Psoas muscle (tissue), 8 donors: Measurements from ENCODE around the gene TNFSF11. TPM values are rescaled to one million over a fixed set of nuclear protein-coding genes. Genes with fewer than 3 reads are reported as not detected.

Source experiments
- ATAC-seq, 4 donors: fragments of 200-7000 bp; cut with Tn5 transposase; one replicate each; pipeline ENCODE4 v1.9.1; 2020; ENCODE audit warnings: moderate library complexity in 3 of 4, mild to moderate bottlenecking in 2 of 4
- DNase-seq, 2 donors: peaks; one replicate each; pipeline ENCODE4 v3.0.0-alpha.2; 2020
- H3K27ac ChIP-seq: fragments of 200-600 bp; one replicate; pipeline ENCODE4 v1.8.0; 2022
- H3K27me3 ChIP-seq, 3 donors: fragments of 200-600 bp in 1 of 3; one replicate each; pipeline versions ENCODE4 v1.6.1 to v1.8.0; 2013 to 2022; ENCODE audit warnings: low read length in 2 of 3, mild to moderate bottlenecking in 2 of 3, moderate library complexity in 1 of 3; ENCODE audit not compliant: insufficient read depth in 3 of 3
- H3K36me3 ChIP-seq, 2 donors: fragments of 200-600 bp in 1 of 2; one replicate each; pipeline versions ENCODE4 v1.6.1 to v1.8.0; 2013 to 2022; ENCODE audit warnings: low read depth in 1 of 2, mild to moderate bottlenecking in 1 of 2, moderate library complexity in 1 of 2; ENCODE audit not compliant: insufficient read depth in 1 of 2
- H3K4me1 ChIP-seq: fragments of 200-600 bp; one replicate; pipeline ENCODE4 v1.8.0; 2022
- H3K4me3 ChIP-seq: fragments of 200-600 bp; one replicate; pipeline ENCODE4 v1.8.0; 2022; ENCODE audit warnings: mild to moderate bottlenecking
- H3K9me3 ChIP-seq: fragments of 200-600 bp; one replicate; pipeline ENCODE4 v1.8.0; 2022
- CTCF ChIP-seq: fragments of 200-600 bp; IDR thresholded peaks from one replicate; pipeline ENCODE4 v1.8.0; 2022; ENCODE audit warnings: antibody characterized with exemption
- WGBS, 3 donors: extraction: QIAGEN DNeasy Blood & Tissue Kit; methylation state at CpG; one replicate each; pipeline versions ENCODE4 v1.1.6 to v1.1.7; 2013; 5-methylcytosine and 5-hydroxymethylcytosine counted together
- intact Hi-C, 2 donors: fragments of 100-400 bp; cut with DNase I; formaldehyde crosslinking; loops; one replicate each; pipeline versions ENCODE4 v1.11.0 to v1.14.2; 2022
- polyA plus RNA-seq, 3 donors: library from polyadenylated mRNA; stranded (reverse); fragments of 200-250 nt; gene quantifications; one replicate each; pipeline ENCODE4 v1.2.3, GENCODE V29; 2013
- total RNA-seq, 4 donors: library from RNA; stranded (reverse); fragmentation: NEBNext Ultra II Directional in 2 of 4; extraction: Animal tissue kit (Norgen Biotek cat#: 25700) in 2 of 4; gene quantifications; one replicate each; pipeline versions ENCODE4 v1.2.1 to v1.2.4, GENCODE V29; 2021 to 2023
- donor health status: healthy with polysubstance abuse.
- donor health status: DM: no; HTN: no; CAD: no; lungs with moderate emphysema.
- donor health status: Bipolar disorder and iron deficiency.
- donor health status: healthy.
- donor health status: DM: yes; HTN: yes; CAD: no.
- donor health status: DM: no; HTN: no; CAD: no.
- donor health status: DM: no; HTN: no; CAD: no.
- donor health status: DM: yes; HTN: yes; CAD: no.

The TNFSF11 gene
- total and polyA plus RNA-seq, 7 donors, result not detected

DNA sequence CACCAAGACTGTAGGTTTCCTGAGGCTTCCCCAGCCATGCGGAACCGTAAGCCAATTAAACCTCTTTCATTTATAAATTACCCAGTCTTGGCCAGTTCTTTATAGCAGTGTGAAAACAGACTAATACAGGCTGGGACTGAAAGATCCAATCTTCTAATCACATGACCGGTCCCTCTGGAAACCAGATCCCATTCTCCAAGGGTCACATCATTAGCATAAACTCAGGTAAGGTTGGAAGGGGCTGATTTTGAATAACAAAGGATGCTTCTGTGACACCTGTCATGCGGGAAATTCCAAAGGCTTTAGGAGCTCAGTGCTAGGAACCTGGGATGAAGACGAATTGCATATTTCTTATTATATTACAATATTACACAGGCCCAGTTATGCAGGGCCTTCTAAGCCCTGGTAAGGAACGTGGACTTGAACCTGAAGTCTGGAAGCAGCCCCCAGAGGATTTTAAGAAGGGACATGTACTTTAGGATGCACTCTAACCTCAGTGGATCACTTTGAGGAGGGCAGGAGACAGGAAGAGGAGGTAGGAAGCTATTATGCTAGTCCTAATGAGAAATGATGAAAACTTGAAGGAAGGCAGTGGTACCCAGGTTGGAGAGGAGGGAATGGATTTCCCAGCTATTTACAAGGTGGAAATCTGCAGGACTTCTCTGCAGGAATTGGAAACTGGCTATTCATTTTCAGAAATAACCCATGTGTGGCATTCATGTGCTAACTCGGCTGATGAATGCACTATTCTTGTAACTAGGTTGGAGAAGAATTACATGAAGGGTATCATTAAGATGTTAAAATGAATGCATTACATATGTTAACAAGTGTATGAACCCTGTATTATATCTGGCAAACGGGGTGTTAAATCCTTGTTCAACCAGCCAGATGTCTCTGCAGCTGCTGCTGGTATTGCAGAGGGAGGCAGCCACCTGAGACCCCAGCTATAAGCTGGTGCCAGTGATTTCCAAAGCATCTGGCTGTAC lies 19.3 kb downstream of the TNFSF11 start:
- no peak overlapping the region for H3K4me3 ChIP-seq
- H3K27ac ChIP-seq, result no peak overlapping the region
- no peak for ATAC-seq
- no peak for DNase-seq
- no peaks in the 10 kb centered on the region for H3K4me1 ChIP-seq
- no peaks in the 10 kb centered on the region for H3K9me3 ChIP-seq
- 48 to 53% (median 53%) methylated on average over 8 of the region's 8 CpGs for WGBS, 3 donors
- peaks cover 0 to 6% (median 0%) of the 10 kb centered on the region in 3 donors for H3K27me3 ChIP-seq
- TF ChIP-seq CTCF, result no peak
- H3K36me3 ChIP-seq, result no peaks in the 10 kb centered on the region
- intact Hi-C loops, result loop anchor here in 1 of 2 donors (5.0 to 10.0 kb wide), 2 partner anchors 1212 to 1279 kb away; no protein-coding TSS in a partner anchor

DNA sequence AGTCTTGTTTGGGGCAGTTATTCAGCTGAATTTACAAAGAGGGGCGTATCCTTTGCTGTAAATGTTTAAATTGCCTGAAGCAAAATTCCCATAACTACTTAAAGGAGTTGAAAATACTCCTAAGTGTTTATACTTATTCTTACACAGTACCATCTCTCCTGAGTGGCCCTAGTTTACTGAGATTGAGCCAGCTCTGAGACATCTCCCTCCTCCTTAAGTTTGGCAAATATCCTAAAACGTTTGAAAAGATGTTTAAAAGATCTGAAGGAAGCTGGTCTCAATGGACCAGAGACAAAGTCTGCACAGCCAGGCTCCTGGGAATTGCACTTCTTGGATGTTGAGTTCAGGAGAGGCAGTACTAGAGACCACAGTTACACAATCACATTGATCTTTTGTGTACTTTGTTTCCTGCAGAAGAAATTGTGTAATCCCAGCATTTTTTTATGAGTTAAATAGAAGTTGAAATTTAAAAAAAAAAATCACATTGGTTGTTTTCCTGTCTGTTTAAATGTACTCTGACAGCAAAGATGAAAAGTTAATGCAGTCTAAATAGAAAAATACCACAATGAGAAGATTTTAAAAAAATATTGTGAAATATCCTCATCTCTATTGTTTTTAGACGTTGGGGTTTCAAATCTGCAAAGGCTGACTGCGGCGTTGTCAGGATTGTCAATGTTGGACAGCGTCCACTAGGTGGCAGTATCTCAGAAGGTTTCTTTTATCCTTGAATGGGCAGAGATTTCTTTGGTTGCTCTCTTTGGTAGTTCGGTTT lies 20.7 kb downstream of the TNFSF11 start:
- Histone ChIP-seq H3K4me1 (no peaks in the 10 kb centered on the region), H3K36me3 (no peaks in the 10 kb centered on the region), H3K4me3 (no peak overlapping the region), H3K27me3 (peaks cover 0 to 2% (median 0%) of the 10 kb centered on the region in 3 donors), H3K27ac (no peak overlapping the region), H3K9me3 (no peaks in the 10 kb centered on the region)
- intact Hi-C loops, result loop anchor here in 1 of 2 donors (5.0 to 10.0 kb wide), 2 partner anchors 1210 to 1278 kb away; no protein-coding TSS in a partner anchor
- DNase-seq (no peak), ATAC-seq (peak; percentile 39 to 83 (median 54))
- TF ChIP-seq CTCF, result peak; percentile 82
- 10 to 13% (median 13%) methylated on average over 7 of the region's 7 CpGs for WGBS, 3 donors

- TF ChIP-seq CTCF, result no peak
- Histone ChIP-seq H3K36me3 (no peaks in the 10 kb centered on the region), H3K27me3 (peaks cover 0 to 2% (median 0%) of the 10 kb centered on the region in 3 donors), H3K4me1 (no peaks in the 10 kb centered on the region), H3K9me3 (no peaks in the 10 kb centered on the region), H3K27ac (no peak overlapping the region), H3K4me3 (no peak overlapping the region)
- intact Hi-C loops, result loop anchor here in 1 of 2 donors (10.0 kb wide), 1 partner anchor 1210 kb away; no protein-coding TSS in a partner anchor
- DNase-seq (no peak), ATAC-seq (no peak)
- WGBS, 3 donors, result 56 to 63% (median 58%) methylated on average over 4 of the region's 4 CpGs
Observed at GRCh38 chr13:42595253-42595571, 21.3 kb downstream of the TNFSF11 start.

- no peak overlapping the region for H3K27ac ChIP-seq
- DNase-seq (no peak), ATAC-seq (no peak)
- no peak overlapping the region for H3K4me3 ChIP-seq
- H3K27me3 ChIP-seq, result no peaks in the 10 kb centered on the region
- no peak for TF ChIP-seq CTCF
- no peaks in the 10 kb centered on the region for H3K4me1 ChIP-seq
- H3K9me3 ChIP-seq, result no peaks in the 10 kb centered on the region
- H3K36me3 ChIP-seq, result no peaks in the 10 kb centered on the region
- intact Hi-C loops, result loop anchor here in 1 of 2 donors (10.0 kb wide), 1 partner anchor 1207 kb away; no protein-coding TSS in a partner anchor
- WGBS, 3 donors, result 83 to 94% (median 92%) methylated on average over 4 of the region's 4 CpGs
Observed at GRCh38 chr13:42597505-42597904, 23.6 kb downstream of the TNFSF11 start.
